Hepatocyte (in vitro differentiated cells): ENCODE data around the gene HSPBP1. TPM values are rescaled to one million over a fixed set of nuclear protein-coding genes. Genes with fewer than 3 reads are reported as not detected.

ENCODE experiments used
- DNase-seq: peaks from one replicate; pipeline ENCODE4 v3.0.0-alpha.2; 2016; ENCODE audit warnings: low spot score
- H2AFZ ChIP-seq: fragments of 200-600 bp; sonication (generic); 2 replicates; pipeline ENCODE4 v1.6.0; 2016; ENCODE audit warnings: antibody characterized with exemption, mild to moderate bottlenecking
- H3K27ac ChIP-seq: fragments of 200-600 bp; sonication (generic); 2 replicates; pipeline ENCODE4 v1.5.1; 2016; ENCODE audit warnings: mild to moderate bottlenecking
- H3K27me3 ChIP-seq: fragments of 200-600 bp; sonication (generic); 2 replicates; pipeline ENCODE4 v1.6.1; 2016
- H3K36me3 ChIP-seq: fragments of 200-600 bp; sonication (generic); replicated peaks from 2 replicates; pipeline ENCODE4 v1.5.1; 2016; ENCODE audit warnings: low read depth; ENCODE audit not compliant: insufficient read depth
- H3K4me1 ChIP-seq: fragments of 200-600 bp; sonication (generic); 2 replicates; pipeline ENCODE4 v1.5.1; 2016; ENCODE audit warnings: mild to moderate bottlenecking, moderate library complexity; ENCODE audit not compliant: insufficient read depth
- H3K4me2 ChIP-seq: fragments of 200-600 bp; sonication (generic); 2 replicates; pipeline ENCODE4 v1.6.0; 2016
- H3K4me3 ChIP-seq: fragments of 200-600 bp; sonication (generic); 2 replicates; pipeline ENCODE4 v1.5.1; 2016; ENCODE audit warnings: mild to moderate bottlenecking
- H3K79me2 ChIP-seq: fragments of 200-600 bp; sonication (generic); 2 replicates; pipeline ENCODE4 v1.6.0; 2017; ENCODE audit warnings: mild to moderate bottlenecking
- H3K9me2 ChIP-seq: fragments of 200-600 bp; sonication (generic); replicated peaks from 2 replicates; pipeline ENCODE4 v1.6.0; 2017; ENCODE audit warnings: mild to moderate bottlenecking; ENCODE audit not compliant: insufficient read depth
- H3K9me3 ChIP-seq: fragments of 200-600 bp; sonication (generic); 2 replicates; pipeline ENCODE4 v1.5.1; 2016; ENCODE audit warnings: low read depth, mild to moderate bottlenecking
- H4K20me1 ChIP-seq: fragments of 200-600 bp; sonication (generic); 2 replicates; pipeline ENCODE4 v1.6.0; 2016; ENCODE audit warnings: mild to moderate bottlenecking; ENCODE audit not compliant: insufficient read depth, poor library complexity, severe bottlenecking
- CTCF ChIP-seq: fragments of 200-600 bp; sonication (generic); IDR thresholded peaks from 2 replicates; pipeline ENCODE4 v1.5.1; 2016; ENCODE audit warnings: antibody characterized with exemption, mild to moderate bottlenecking; ENCODE audit not compliant: poor library complexity
- EZH2 ChIP-seq: fragments of 200-600 bp; sonication (generic); IDR thresholded peaks from 2 replicates; pipeline ENCODE4 v1.6.1; 2016; ENCODE audit warnings: antibody characterized with exemption, mild to moderate bottlenecking, borderline replicate concordance
- EZH2phosphoT487 ChIP-seq: fragments of 200-600 bp; sonication (generic); IDR thresholded peaks from one replicate; pipeline ENCODE4 v1.6.1; 2018; ENCODE audit warnings: antibody characterized with exemption, mild to moderate bottlenecking, low read depth, moderate library complexity; ENCODE audit not compliant: unreplicated experiment, severe bottlenecking
- WGBS: methylation state at CpG from one replicate; pipeline ENCODE4 v1.1.6; 2016; ENCODE audit warnings: low lambda C conversion rate; ENCODE audit errors: missing lambda C conversion rate; 5-methylcytosine and 5-hydroxymethylcytosine counted together
- polyA plus RNA-seq: library from polyadenylated mRNA; unstranded; fragments of >200 nt; fragmentation: Nextera tagmentation; extraction: Ambion mirVana; gene quantifications from 2 replicates; pipeline ENCODE4 v1.2.1, GENCODE V29; 2016
- total RNA-seq: library from RNA; depleted of rRNA; stranded (reverse); fragments of >200 nt; gene quantifications from 2 replicates; pipeline ENCODE4 v1.2.3, GENCODE V29; 2014

Gene HSPBP1
- total and polyA plus RNA-seq, 2 experiments from 2014 or later, result 31.5 to 52.2 TPM

DNA sequence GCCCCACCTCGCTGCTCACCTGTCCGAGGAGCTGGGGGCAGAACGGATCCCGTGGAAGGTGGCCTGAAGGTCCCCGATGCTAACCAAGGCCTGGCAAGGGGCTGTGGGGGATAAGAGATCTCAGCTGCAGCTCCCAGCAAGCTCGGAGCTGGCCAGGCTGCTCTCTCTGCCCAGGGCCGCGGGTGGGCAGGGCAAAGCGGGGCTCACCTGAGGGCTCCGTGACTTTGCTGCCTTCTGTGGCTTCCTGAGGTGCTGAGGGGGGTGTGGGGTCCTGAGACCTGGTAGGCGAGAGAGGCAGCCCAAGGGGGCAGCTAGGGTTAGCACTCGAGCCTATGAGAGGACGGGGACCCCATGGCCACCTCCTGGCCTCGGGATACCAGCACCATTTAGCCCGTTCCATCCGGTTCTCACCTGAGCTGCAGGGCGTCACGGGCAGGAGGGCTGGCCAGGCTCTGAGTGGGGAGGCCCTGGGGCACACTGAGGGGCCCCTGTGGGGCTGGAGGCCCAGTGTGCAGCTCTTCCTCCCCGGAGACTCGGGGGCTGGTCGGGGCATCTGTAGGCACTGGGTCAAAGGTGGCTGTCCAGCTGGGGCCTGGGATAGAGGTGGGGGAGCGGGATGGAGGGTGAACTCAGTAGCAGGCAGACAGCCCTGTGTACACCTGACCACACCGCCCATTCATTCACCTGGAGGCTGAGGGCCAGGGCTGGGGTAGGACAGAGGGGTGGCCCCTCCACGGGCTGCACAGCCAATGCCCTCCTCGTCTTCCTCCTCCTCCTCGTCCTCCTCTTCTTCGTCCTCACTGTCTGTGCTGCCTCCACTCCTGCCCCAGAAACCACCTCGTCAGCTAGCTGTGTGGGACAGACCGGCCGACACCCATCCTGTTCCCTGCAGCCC is 48.3 kb downstream of the HSPBP1 start:
- Histone ChIP-seq H3K36me3 (no peaks in the 10 kb centered on the region), H3K27me3 (no peaks in the 10 kb centered on the region), H3K4me1 (peaks cover 19% of the 10 kb centered on the region), H3K9me2 (no peaks in the 10 kb centered on the region), H3K79me2 (peaks cover 13% of the 10 kb centered on the region), H4K20me1 (no peaks in the 10 kb centered on the region), H3K4me3 (no peak overlapping the region), H2AFZ (no peak overlapping the region), H3K4me2 (no peak overlapping the region), H3K9me3 (no peaks in the 10 kb centered on the region), H3K27ac (no peak overlapping the region)
- 94% methylated on average over 28 of the region's 30 CpGs for WGBS
- TF ChIP-seq EZH2phosphoT487, result no peak
- DNase-seq, result no peak

DNA sequence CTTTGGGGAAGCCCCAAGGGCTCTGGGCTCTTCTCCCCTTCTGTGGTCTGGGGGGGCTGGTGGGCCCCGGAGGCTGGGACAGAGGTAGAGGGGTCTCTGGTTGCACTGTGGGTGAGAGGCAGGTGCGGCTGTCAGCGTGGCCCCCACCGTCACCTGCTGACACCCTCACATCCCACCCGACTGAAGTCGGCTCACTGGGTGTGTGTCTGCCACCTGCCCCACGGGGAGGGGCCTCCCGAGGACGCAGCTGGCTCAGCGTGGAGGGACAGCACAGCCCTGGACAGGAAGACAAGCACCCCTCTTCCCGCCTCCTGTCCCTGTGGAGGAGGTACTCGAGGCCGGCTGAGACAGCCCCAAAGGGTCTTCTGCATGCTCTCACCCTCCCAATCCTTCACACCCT is 49.1 kb downstream of the HSPBP1 start:
- TF ChIP-seq CTCF (no peak), EZH2phosphoT487 (no peak), EZH2 (no peak)
- DNase-seq, result no peak
- 93% methylated on average over 12 of the region's 13 CpGs for WGBS
- H3K4me2 ChIP-seq, result no peak overlapping the region
- H3K79me2 ChIP-seq, result peaks cover 19% of the 10 kb centered on the region
- H3K27me3 ChIP-seq, result no peaks in the 10 kb centered on the region
- H3K27ac ChIP-seq, result no peak overlapping the region
- H3K9me3 ChIP-seq, result no peaks in the 10 kb centered on the region
- no peak overlapping the region for H2AFZ ChIP-seq
- no peak overlapping the region for H3K4me3 ChIP-seq
- no peaks in the 10 kb centered on the region for H3K36me3 ChIP-seq
- H3K9me2 ChIP-seq, result no peaks in the 10 kb centered on the region
- no peaks in the 10 kb centered on the region for H4K20me1 ChIP-seq
- H3K4me1 ChIP-seq, result peaks cover 19% of the 10 kb centered on the region

DNA sequence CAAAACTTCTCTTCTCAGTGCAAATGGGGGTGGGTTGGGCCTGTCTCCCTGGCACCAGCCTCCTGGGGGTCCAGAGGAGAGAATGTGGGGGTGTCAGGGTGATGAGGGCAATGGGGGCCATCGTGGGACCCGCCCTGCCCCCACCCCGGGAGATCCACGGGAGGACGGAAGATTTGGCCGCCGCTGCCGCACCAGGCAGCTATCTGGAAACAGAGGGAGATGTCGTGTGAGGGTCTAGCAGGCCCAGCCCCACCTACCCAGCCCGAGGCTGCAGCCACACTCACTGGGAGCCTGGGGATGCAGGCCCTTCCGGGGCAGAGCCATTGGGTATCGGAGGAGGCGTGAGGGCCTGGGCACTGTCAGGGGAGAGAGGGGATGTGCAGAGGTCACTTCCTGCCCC is 49.6 kb downstream of the HSPBP1 start:
- DNase-seq, result no peak
- Histone ChIP-seq H3K27ac (peak overlapping the region; percentile 97), H3K36me3 (no peaks in the 10 kb centered on the region)

More for the DNA sequence above, 49.6 kb downstream of the HSPBP1 start:
- Histone ChIP-seq H3K27me3 (no peaks in the 10 kb centered on the region), H3K4me3 (no peak overlapping the region), H3K4me1 (peaks cover 19% of the 10 kb centered on the region), H2AFZ (no peak overlapping the region), H3K9me2 (no peaks in the 10 kb centered on the region), H3K4me2 (no peak overlapping the region), H4K20me1 (no peaks in the 10 kb centered on the region), H3K9me3 (no peaks in the 10 kb centered on the region), H3K79me2 (peaks cover 21% of the 10 kb centered on the region)
- no peak for TF ChIP-seq CTCF
- WGBS, result 92% methylated on average over 7 of the region's 13 CpGs
